Smooth muscle cell (in vitro differentiated cells): ENCODE data around the gene NUDCD2. TPM values are rescaled to one million over a fixed set of nuclear protein-coding genes. Genes with fewer than 3 reads are reported as not detected.

Experiments
- polyA plus RNA-seq: library from polyadenylated mRNA; unstranded; fragments of >200 nt; fragmentation: Nextera tagmentation; extraction: Ambion mirVana; gene quantifications from 2 replicates; pipeline ENCODE4 v1.2.1, GENCODE V29; 2016
- small RNA-seq: library from RNA; depleted of rRNA; stranded (forward); fragments of <200 nt; gene quantifications from one replicate; pipeline ENCODE3, GENCODE V24; 2014
- total RNA-seq: library from RNA; depleted of rRNA; stranded (reverse); fragments of >200 nt; gene quantifications from 2 replicates; pipeline ENCODE4 v1.2.3, GENCODE V29; 2014

Gene NUDCD2
- total and polyA plus RNA-seq, 2 experiments from 2014 or later = 6.4 to 31.7 TPM

Small RNAs within 50 kb of the gene (small RNA-seq; reads per million reads assigned to genes)
- gene AC008723.1 = not detected

Other genes starting within 250 kb of the NUDCD2 start
- 247 and 293 TPM in 2 replicates for gene CCNG1, start 22.5 kb downstream of the NUDCD2 start, total RNA-seq
- 101 and 114 TPM in 2 replicates for gene CCNG1, start 22.5 kb downstream of the NUDCD2 start, polyA plus RNA-seq
- 6.4 and 10.4 TPM in 2 replicates for gene HMMR, start 530 bp upstream of the NUDCD2 start, total RNA-seq
- gene HMMR, start 530 bp upstream of the NUDCD2 start, polyA plus RNA-seq = 5.3 and 6.1 TPM in 2 replicates
- 63.2 and 64.8 TPM in 2 replicates for gene MAT2B, start 45.5 kb upstream of the NUDCD2 start, total RNA-seq
- gene MAT2B, start 45.5 kb upstream of the NUDCD2 start, polyA plus RNA-seq = 41.0 and 43.3 TPM in 2 replicates